Measurements from ENCODE around the gene LYPD1. TPM values are rescaled to one million over a fixed set of nuclear protein-coding genes. Genes with fewer than 3 reads are reported as not detected.

The LYPD1 gene
- total RNA-seq, 1 experiment from 2014 or later: 5.1 TPM

GRCh38 chr2:132627536-132627935 is 42.5 kb downstream of the LYPD1 start:
- no peak for DNase-seq
- no peaks in the 10 kb centered on the region for H3K9me2 ChIP-seq (ENCODE audit: insufficient read depth)
- POLR2A ChIA-PET (ENCODE audit: unreplicated experiment): no interaction called here
- CTCF ChIA-PET: no interaction called here
- H3K36me3 ChIP-seq (ENCODE audit: low read depth): no peaks in the 10 kb centered on the region
- H4K20me1 ChIP-seq (ENCODE audit: insufficient read depth): 0 out of 2 replicates have a peak, but pooled peaks cover 10% of the 10 kb centered on the region
- no peak overlapping the region for H2AFZ ChIP-seq
- no peaks in the 10 kb centered on the region for H3K4me1 ChIP-seq (replicated peaks; ENCODE audit: insufficient read depth)
- TF ChIP-seq EZH2 (IDR thresholded peaks at IDR 0.05; ENCODE audit: low read depth): no peak
- no peak for TF ChIP-seq CTCF (conservative IDR thresholded peaks at IDR 0.05)
- no peak overlapping the region for H3K4me3 ChIP-seq
- no peaks in the 10 kb centered on the region for H3K27me3 ChIP-seq (ENCODE audit: insufficient read depth, low read depth)
- H3K27ac ChIP-seq: no peak overlapping the region
- no peak overlapping the region for H3K4me2 ChIP-seq
- intact Hi-C loops (cut with micrococcal nuclease; ENCODE audit: unreplicated experiment): no loop called here
- H3F3A ChIP-seq (ENCODE audit: insufficient read depth, low read depth): no peaks in the 10 kb centered on the region
- no peaks in the 10 kb centered on the region for H3K9me3 ChIP-seq (ENCODE audit: insufficient read depth, low read depth)
- BruUV-seq (replicated peaks): no TSS peak
- peaks cover 8% of the 10 kb centered on the region for H3K79me2 ChIP-seq (ENCODE audit: low read depth)

- no peak overlapping the region for H3K4me2 ChIP-seq
- H4K20me1 ChIP-seq (ENCODE audit: insufficient read depth): no peaks in the 10 kb centered on the region
- CTCF ChIA-PET: no interaction called here
- no peaks in the 10 kb centered on the region for H3K4me1 ChIP-seq (replicated peaks; ENCODE audit: insufficient read depth)
- H3K9me3 ChIP-seq (ENCODE audit: insufficient read depth, low read depth): no peaks in the 10 kb centered on the region
- intact Hi-C loops (cut with micrococcal nuclease; ENCODE audit: unreplicated experiment): no loop called here
- H3K27ac ChIP-seq: no peak overlapping the region
- no peaks in the 10 kb centered on the region for H3F3A ChIP-seq (ENCODE audit: insufficient read depth, low read depth)
- H2AFZ ChIP-seq: no peak overlapping the region
- H3K36me3 ChIP-seq (ENCODE audit: low read depth): no peaks in the 10 kb centered on the region
- DNase-seq: no peak
- H3K27me3 ChIP-seq (ENCODE audit: insufficient read depth, low read depth): no peaks in the 10 kb centered on the region
- no peak for TF ChIP-seq EZH2 (IDR thresholded peaks at IDR 0.05; ENCODE audit: low read depth)
- no peak for TF ChIP-seq CTCF (conservative IDR thresholded peaks at IDR 0.05)
- peaks cover under 1% of the 10 kb centered on the region; the same call in 1 of the 2 replicates for H3K79me2 ChIP-seq (ENCODE audit: low read depth)
- H3K9me2 ChIP-seq (ENCODE audit: insufficient read depth): no peaks in the 10 kb centered on the region
- no peak overlapping the region for H3K4me3 ChIP-seq
- POLR2A ChIA-PET (ENCODE audit: unreplicated experiment): interaction anchor here (0.6 kb wide), 1 partner anchor 23 kb away, joined by 3 read pairs; no protein-coding TSS in a partner anchor
- no TSS peak for BruUV-seq (replicated peaks)
Observed at GRCh38 chr2:132623096-132623839, 46.7 kb downstream of the LYPD1 start.

- TF ChIP-seq CTCF (conservative IDR thresholded peaks at IDR 0.05) (no peak), EZH2 (IDR thresholded peaks at IDR 0.05; ENCODE audit: low read depth) (no peak)
- Histone ChIP-seq H3K27ac (no peak overlapping the region), H3K79me2 (ENCODE audit: low read depth) (peaks cover 16% of the 10 kb centered on the region; the same call in 1 of the 2 replicates), H3K9me2 (ENCODE audit: insufficient read depth) (no peaks in the 10 kb centered on the region), H3K4me2 (no peak overlapping the region), H3K9me3 (ENCODE audit: insufficient read depth, low read depth) (no peaks in the 10 kb centered on the region), H3K4me1 (replicated peaks; ENCODE audit: insufficient read depth) (no peaks in the 10 kb centered on the region), H3K36me3 (ENCODE audit: low read depth) (no peaks in the 10 kb centered on the region), H3K4me3 (no peak overlapping the region), H4K20me1 (ENCODE audit: insufficient read depth) (no peaks in the 10 kb centered on the region), H3K27me3 (ENCODE audit: insufficient read depth, low read depth) (no peaks in the 10 kb centered on the region), H3F3A (ENCODE audit: insufficient read depth, low read depth) (no peaks in the 10 kb centered on the region), H2AFZ (no peak overlapping the region)
- intact Hi-C loops (cut with micrococcal nuclease; ENCODE audit: unreplicated experiment): no loop called here
- ChIA-PET CTCF (no interaction called here), POLR2A (ENCODE audit: unreplicated experiment) (interaction anchor here (0.6 kb wide), 1 partner anchor 201 kb away, joined by 5 read pairs; no protein-coding TSS in a partner anchor)
- no peak for DNase-seq
- BruUV-seq (replicated peaks): no TSS peak
Observed at GRCh38 chr2:132621131-132621875, 48.7 kb downstream of the LYPD1 start.

Data from PC-9 (cell line).